HG02759 (cell line): ENCODE measurements around the gene ATL1.
A peak's percentile ranks its signal among the peaks of the same experiment; 100 is the strongest.

Experiments used
- ATAC-seq: cut with Tn5 transposase; IDR thresholded peaks from one replicate; pipeline ENCODE4 v1.9.1; 2021; ENCODE audit warnings: mild to moderate bottlenecking, moderate library complexity; ENCODE audit not compliant: unreplicated experiment

The ATL1 gene

GRCh38 chr14:50559990-50560930 is at the start of gene ATL1:
Gene ATL1, plus strand, starts transcription at chr14:50560145. Its CDS starts 121 bp downstream, at chr14:50560266.
- peak; percentile 54 for ATAC-seq

GRCh38 chr14:50510157-50510556 is 49.8 kb upstream of the ATL1 start:
- no peak for ATAC-seq

GRCh38 chr14:50512463-50512862 is 47.5 kb upstream of the ATL1 start:
- no peak for ATAC-seq

- ATAC-seq, result no peak
These were observed 43.9 kb upstream of the ATL1 start for GRCh38 chr14:50516091-50516490.

GRCh38 chr14:50520947-50521815 is 38.8 kb upstream of the ATL1 start:
- peak; percentile 63 for ATAC-seq

GRCh38 chr14:50521912-50522341 is 38.0 kb upstream of the ATL1 start:
- ATAC-seq, result peak; percentile 56

- ATAC-seq, result no peak
These were observed 36.5 kb upstream of the ATL1 start for GRCh38 chr14:50523271-50524041.

- ATAC-seq, result peak; percentile 27
These were observed 35.9 kb upstream of the ATL1 start for GRCh38 chr14:50524060-50524459.

- no peak for ATAC-seq
These were observed 35.0 kb upstream of the ATL1 start for GRCh38 chr14:50524731-50525515.

- no peak for ATAC-seq
These were observed 31.9 kb upstream of the ATL1 start for GRCh38 chr14:50528000-50528399.

- no peak for ATAC-seq
These were observed 30.4 kb upstream of the ATL1 start for GRCh38 chr14:50529288-50530179.

- no peak for ATAC-seq
These were observed 29.6 kb upstream of the ATL1 start for GRCh38 chr14:50530358-50530757.

- ATAC-seq, result no peak
These were observed 29.1 kb upstream of the ATL1 start for GRCh38 chr14:50530794-50531365.

- ATAC-seq, result peak; percentile 49
These were observed 28.1 kb upstream of the ATL1 start for GRCh38 chr14:50531595-50532501.

GRCh38 chr14:50532502-50533240 is 27.3 kb upstream of the ATL1 start, which contains the start of gene MAP4K5:
Gene MAP4K5, minus strand, starts transcription at chr14:50532569. Its CDS starts 520 bp downstream, at chr14:50532049.
- peak; percentile 96 for ATAC-seq

- no peak for ATAC-seq
These were observed 26.7 kb upstream of the ATL1 start for GRCh38 chr14:50533241-50533705.

GRCh38 chr14:50533806-50534205 is 26.1 kb upstream of the ATL1 start:
- no peak for ATAC-seq
